Endothelial cell of umbilical vein (primary cell): ENCODE results near the gene RUSF1. TPM values are rescaled to one million over a fixed set of nuclear protein-coding genes. Genes with fewer than 3 reads are reported as not detected.
"Not testable (repeated sequence)": the region's sequence is repeated elsewhere in the genome, so short reads cannot be mapped to it uniquely, and the experiment has no call there.

Experiments
- BruUV-seq: library from RNA; stranded (reverse); fragments of 400-500 nt; replicated peaks from 2 replicates; lab custom pipeline; 2021; lab: Mats Ljungman, UMichigan
- CTCF ChIA-PET: fragments of 300-600, 350-600 bp; sonication (Branson Sonifier 250); formaldehyde crosslinking; loops from one replicate; lab custom pipeline; 2021; ENCODE audit warnings: antibody characterized with exemption, inconsistent platforms; lab: Charles Lee
- POLR2A ChIA-PET: fragments of 300-600, 350-600 bp; sonication (Branson Sonifier 250); formaldehyde crosslinking; loops from one replicate; lab custom pipeline; 2021; ENCODE audit warnings: antibody characterized with exemption, inconsistent platforms; lab: Charles Lee
- DNase-seq: peaks from one replicate; pipeline ENCODE4 v3.0.0-alpha.2; 2011; ENCODE audit warnings: low read depth, low spot score
- FAIRE-seq: peaks from 2 replicates; lab custom pipeline; 2011; peaks lifted over from hg19 to GRCh38; lab: Jason Lieb, UNC
- H2AFZ ChIP-seq: 2 replicates; pipeline ENCODE4 v1.6.0; 2012; ENCODE audit warnings: low read depth, low read length, control low read depth, inconsistent platforms
- H3K27ac ChIP-seq: 2 replicates; pipeline ENCODE4 v1.5.1; 2011; ENCODE audit warnings: low read depth, mild to moderate bottlenecking, control low read depth, low read length, moderate library complexity; ENCODE audit not compliant: insufficient read depth
- H3K27me3 ChIP-seq, 2 experiments: 2 replicates each; pipeline versions ENCODE4 v1.6.0 to v1.6.1; 2011; ENCODE audit warnings: low read length in 2 of 2, mixed read lengths in 1 of 2; ENCODE audit not compliant: control insufficient read depth in 2 of 2, insufficient read depth in 2 of 2
- H3K36me3 ChIP-seq, 2 experiments: 2 replicates in 1 of 2; 3 replicates in 1 of 2; pipeline ENCODE4 v1.5.1; 2011; ENCODE audit warnings: low read length in 2 of 2, mild to moderate bottlenecking in 1 of 2, moderate library complexity in 1 of 2; ENCODE audit not compliant: control insufficient read depth in 2 of 2, insufficient read depth in 2 of 2; ENCODE audit errors: extremely low read depth in 1 of 2
- H3K4me1 ChIP-seq: 3 replicates; pipeline ENCODE4 v1.5.1; 2011; ENCODE audit warnings: mild to moderate bottlenecking, low read length; ENCODE audit not compliant: control insufficient read depth, insufficient read depth; ENCODE audit errors: extremely low read depth
- H3K4me2 ChIP-seq: 2 replicates; pipeline ENCODE4 v1.6.1; 2011; ENCODE audit warnings: low read length, control low read depth, mixed read lengths; ENCODE audit not compliant: insufficient read depth
- H3K4me3 ChIP-seq, 3 experiments: fragments of 200-600 bp in 1 of 3; sonication (generic), shearing (Covaris generic) in 1 of 3; replicated peaks in 1 of 3; 2 replicates each; pipeline ENCODE4 v1.5.1; 2011 to 2016; ENCODE audit warnings: control low read depth in 3 of 3, low read length in 3 of 3, mild to moderate bottlenecking in 2 of 3, inconsistent platforms in 1 of 3, low read depth in 1 of 3, moderate library complexity in 1 of 3; ENCODE audit not compliant: insufficient read depth in 1 of 3
- H3K79me2 ChIP-seq: 2 replicates; pipeline ENCODE4 v1.6.0; 2012; ENCODE audit warnings: low read length, inconsistent platforms; ENCODE audit not compliant: control insufficient read depth, insufficient read depth
- H3K9ac ChIP-seq: replicated peaks from 2 replicates; pipeline ENCODE3; 2011; ENCODE audit warnings: low read length, control low read depth; ENCODE audit not compliant: insufficient read depth; ENCODE audit errors: extremely low read depth
- H3K9me1 ChIP-seq: replicated peaks from 3 replicates; pipeline ENCODE4 v1.6.0; 2011; ENCODE audit warnings: mild to moderate bottlenecking, low read length; ENCODE audit not compliant: control insufficient read depth, insufficient read depth; ENCODE audit errors: extremely low read depth
- H3K9me3 ChIP-seq: replicated peaks from 2 replicates; pipeline ENCODE4 v1.5.1; 2012; ENCODE audit warnings: low read length, inconsistent platforms; ENCODE audit not compliant: control insufficient read depth, insufficient read depth
- H4K20me1 ChIP-seq: replicated peaks from 2 replicates; pipeline ENCODE3; 2011; ENCODE audit warnings: mild to moderate bottlenecking, low read length; ENCODE audit not compliant: control insufficient read depth, insufficient read depth; ENCODE audit errors: extremely low read depth
- EZH2 ChIP-seq: IDR thresholded peaks from 2 replicates; pipeline ENCODE4 v1.6.1; 2012; ENCODE audit warnings: borderline replicate concordance, low read depth, mild to moderate bottlenecking, moderate library complexity, low read length, inconsistent platforms; ENCODE audit not compliant: severe bottlenecking
- FOS ChIP-seq: IDR thresholded peaks from 2 replicates; pipeline ENCODE4 v1.6.1; 2011; ENCODE audit warnings: mild to moderate bottlenecking, low read length, moderate library complexity, borderline replicate concordance; ENCODE audit not compliant: insufficient read depth
- GATA2 ChIP-seq: IDR thresholded peaks from 2 replicates; pipeline ENCODE4 v1.7.0; 2011; ENCODE audit warnings: low read depth, mild to moderate bottlenecking, moderate library complexity, mixed read lengths, low read length; ENCODE audit not compliant: insufficient read length, insufficient read depth
- JUN ChIP-seq: IDR thresholded peaks from 2 replicates; pipeline ENCODE4 v1.6.1; 2011; ENCODE audit warnings: borderline replicate concordance, low read depth; ENCODE audit not compliant: insufficient read length, insufficient read depth
- MYC ChIP-seq: IDR thresholded peaks from one replicate; pipeline ENCODE4 v1.6.1; 2011; ENCODE audit warnings: mild to moderate bottlenecking, low read depth, low read length
- POLR2A ChIP-seq: IDR thresholded peaks from 2 replicates; pipeline ENCODE4 v1.6.1; 2012; ENCODE audit warnings: low read depth, mild to moderate bottlenecking, control low read depth, low read length
- POLR2AphosphoS5 ChIP-seq: IDR thresholded peaks from 2 replicates; pipeline ENCODE4 v1.6.1; 2012; ENCODE audit warnings: low read depth, mild to moderate bottlenecking, control low read depth, low read length, moderate library complexity; ENCODE audit not compliant: insufficient read depth
- dilution Hi-C: fragments of 300-500 bp; cut with MboI; formaldehyde crosslinking; loops from one replicate; pipeline ENCODE4 v1.15.0; 2019; ENCODE audit warnings: low sequenced_read_pairs; ENCODE audit not compliant: extremely low pct_ligation_motif_present
- intact Hi-C: fragments of 100-400 bp; cut with micrococcal nuclease; formaldehyde crosslinking; loops from one replicate; pipeline ENCODE4 v1.10.0; 2022
- polyA plus RNA-seq, 4 experiments: library from polyadenylated mRNA; depleted of rRNA in 3 of 4; stranded (reverse) in 3 of 4; unstranded in 1 of 4; fragments of >200 nt; gene quantifications; 2 replicates each; pipeline versions ENCODE4 v1.2.1 to v1.2.3, GENCODE V29; 2011 to 2012; ENCODE audit warnings: missing spikeins in 1 of 4
- total RNA-seq: library from RNA; stranded (reverse); gene quantifications from 2 replicates; pipeline ENCODE4 v1.2.3, GENCODE V29; 2021
- TF ChIP-seq, protein P1 (sequence below), 2 donors: IDR thresholded peaks; 1 replicate in 1 of 2; 2 replicates in 1 of 2; pipeline ENCODE4 v1.5.1; 2011; ENCODE audit warnings: low read length in 2 of 2, mild to moderate bottlenecking in 2 of 2, moderate library complexity in 2 of 2, control low read depth in 1 of 2, inconsistent platforms in 1 of 2, low read depth in 1 of 2; ENCODE audit not compliant: insufficient read depth in 1 of 2; ENCODE audit errors: extremely low read depth in 1 of 2
- TF ChIP-seq, protein P2 (sequence below): IDR thresholded peaks from 2 replicates; pipeline ENCODE4 v1.6.1; 2011; ENCODE audit not compliant: insufficient read depth, insufficient read length

Gene RUSF1
- total and polyA plus RNA-seq, 2 donors (not counting 3 experiments of a cell fraction or from before 2014, with no cell fraction given): 36.4 to 40.3 TPM

DNA sequence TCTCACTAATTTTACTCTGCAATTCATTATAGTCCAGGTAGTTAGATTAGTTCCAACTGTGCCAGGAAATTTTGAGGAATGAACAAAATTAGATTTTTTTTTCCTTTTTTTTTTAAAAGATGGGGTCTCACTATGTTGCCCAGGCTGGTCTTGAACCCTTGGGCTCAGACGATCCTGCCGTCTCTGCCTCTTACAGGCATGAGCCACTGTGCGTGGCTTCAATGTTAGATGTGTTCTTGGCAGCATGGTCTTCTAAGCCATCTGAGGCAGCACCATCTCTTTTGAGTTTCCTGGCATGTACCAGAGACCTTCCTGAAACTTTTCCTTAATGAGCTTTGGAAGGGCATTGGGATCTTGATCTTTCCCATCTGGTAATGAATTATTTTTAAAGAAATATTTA is 16.9 kb upstream of the RUSF1 start:
- ChIA-PET CTCF (no interaction called here), POLR2A (no interaction called here)
- Histone ChIP-seq H3K27ac (no peak overlapping the region), H3K9me1 (no peaks in the 10 kb centered on the region), H3K4me1 (no peaks in the 10 kb centered on the region), H3K27me3 (peaks cover 20 to 25% of the 10 kb centered on the region in 2 experiments), H3K4me2 (no peak overlapping the region), H3K9me3 (no peaks in the 10 kb centered on the region), H3K9ac (no peak overlapping the region), H3K36me3 (no peaks in the 10 kb centered on the region), H4K20me1 (no peaks in the 10 kb centered on the region), H2AFZ (no peak overlapping the region), H3K4me3 (no peak overlapping the region), H3K79me2 (no peaks in the 10 kb centered on the region)
- no TSS peak for BruUV-seq
- dilution Hi-C loops: no loop called here
- no peak for FAIRE-seq
- TF ChIP-seq POLR2A (no peak), FOS (no peak), MYC (no peak), EZH2 (no peak), GATA2 (no peak), POLR2AphosphoS5 (no peak), JUN (no peak)
- TF ChIP-seq, protein P1, sequence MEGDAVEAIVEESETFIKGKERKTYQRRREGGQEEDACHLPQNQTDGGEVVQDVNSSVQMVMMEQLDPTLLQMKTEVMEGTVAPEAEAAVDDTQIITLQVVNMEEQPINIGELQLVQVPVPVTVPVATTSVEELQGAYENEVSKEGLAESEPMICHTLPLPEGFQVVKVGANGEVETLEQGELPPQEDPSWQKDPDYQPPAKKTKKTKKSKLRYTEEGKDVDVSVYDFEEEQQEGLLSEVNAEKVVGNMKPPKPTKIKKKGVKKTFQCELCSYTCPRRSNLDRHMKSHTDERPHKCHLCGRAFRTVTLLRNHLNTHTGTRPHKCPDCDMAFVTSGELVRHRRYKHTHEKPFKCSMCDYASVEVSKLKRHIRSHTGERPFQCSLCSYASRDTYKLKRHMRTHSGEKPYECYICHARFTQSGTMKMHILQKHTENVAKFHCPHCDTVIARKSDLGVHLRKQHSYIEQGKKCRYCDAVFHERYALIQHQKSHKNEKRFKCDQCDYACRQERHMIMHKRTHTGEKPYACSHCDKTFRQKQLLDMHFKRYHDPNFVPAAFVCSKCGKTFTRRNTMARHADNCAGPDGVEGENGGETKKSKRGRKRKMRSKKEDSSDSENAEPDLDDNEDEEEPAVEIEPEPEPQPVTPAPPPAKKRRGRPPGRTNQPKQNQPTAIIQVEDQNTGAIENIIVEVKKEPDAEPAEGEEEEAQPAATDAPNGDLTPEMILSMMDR (IDR thresholded peaks at IDR 0.05; ENCODE audit: extremely low read depth in 1 of 2, insufficient read depth in 1 of 2, low read depth in 1 of 2, low read length in 2 of 2): no peak
- TF ChIP-seq, protein P2, sequence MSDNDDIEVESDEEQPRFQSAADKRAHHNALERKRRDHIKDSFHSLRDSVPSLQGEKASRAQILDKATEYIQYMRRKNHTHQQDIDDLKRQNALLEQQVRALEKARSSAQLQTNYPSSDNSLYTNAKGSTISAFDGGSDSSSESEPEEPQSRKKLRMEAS: no peak
- intact Hi-C loops: no loop called here
- DNase-seq: no peak

DNA sequence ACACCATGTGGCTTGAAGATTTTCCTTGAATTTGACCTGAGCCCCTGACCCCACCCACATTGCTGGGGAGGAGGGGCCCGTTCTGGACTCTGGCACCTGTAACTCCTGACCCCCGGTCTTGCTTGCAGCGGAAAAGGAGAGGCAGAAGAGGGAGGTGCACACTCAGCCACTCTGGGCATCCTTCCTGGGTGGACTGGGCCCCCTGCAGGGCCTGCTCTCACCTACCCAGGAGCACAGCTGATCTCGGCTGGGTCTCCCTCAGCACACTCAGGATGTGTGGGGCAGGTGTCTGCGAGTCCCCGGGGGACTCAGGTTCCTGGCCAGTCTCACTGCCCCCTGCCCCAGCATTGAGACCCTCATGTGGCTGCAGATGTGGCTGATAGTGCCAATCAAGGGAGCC is 15.6 kb upstream of the RUSF1 start:
- BruUV-seq, dilution Hi-C loops, H3K9ac ChIP-seq, H3K36me3 ChIP-seq, H3K4me3 ChIP-seq, H3K27ac ChIP-seq, CTCF ChIA-PET, H3K4me1 ChIP-seq, intact Hi-C loops, FAIRE-seq, H4K20me1 ChIP-seq, H3K79me2 ChIP-seq, H2AFZ ChIP-seq, DNase-seq, H3K4me2 ChIP-seq, POLR2A ChIA-PET, H3K9me3 ChIP-seq, H3K9me1 ChIP-seq: not testable (repeated sequence)
- H3K27me3 ChIP-seq: peaks cover 12 to 14% of the 10 kb centered on the region in 2 experiments
